ENCODE results near the gene TSPOAP1. TPM values are rescaled to one million over a fixed set of nuclear protein-coding genes. Genes with fewer than 3 reads are reported as not detected.

TSPOAP1 gene
- total and polyA plus RNA-seq, 5 experiments from 2014 or later = 0.43 to 15.4 (median 1.9) TPM

- H3K36me3 Mint-ChIP-seq = peaks cover 0 to 23% (median 0%) of the 10 kb centered on the region in 3 donors
- H3K27ac Mint-ChIP-seq = peak overlapping the region in 1 of 10 donors; percentile 56
- no peaks in the 10 kb centered on the region for H3K27me3 Mint-ChIP-seq
- DNase-seq = no peak
- H3K9me3 Mint-ChIP-seq = no peaks in the 10 kb centered on the region
- H3K4me1 Mint-ChIP-seq = peaks cover 16 to 34% (median 28%) of the 10 kb centered on the region in 4 donors
- no peak overlapping the region for H3K4me3 Mint-ChIP-seq
- POLR2A ChIA-PET = interaction anchor here (12.6 kb wide), 1 partner anchor 31 kb away, joined by 709 read pairs; the partner anchor contains the start of gene TSPOAP1
- no peak for ATAC-seq
Observed at GRCh38 chr17:58358408-58359172, 30.0 kb upstream of the TSPOAP1 start.

- Mint-ChIP-seq H3K4me1 (peaks cover 26 to 41% (median 34%) of the 10 kb centered on the region in 4 donors), H3K27ac (peak overlapping the region in 3 of 10 donors; percentile 38 to 79 (median 58)), H3K9me3 (no peaks in the 10 kb centered on the region), H3K27me3 (no peaks in the 10 kb centered on the region), H3K36me3 (peaks cover 0 to 17% (median 0%) of the 10 kb centered on the region in 3 donors), H3K4me3 (no peak overlapping the region)
- ATAC-seq = no peak
- POLR2A ChIA-PET = interaction anchor here (0.7 to 12.6 kb wide), 2 partner anchors 30 to 1216 kb away, joined by 6 to 709 read pairs; partner anchors contain the start of gene TSPOAP1
- DNase-seq = no peak
Observed at GRCh38 chr17:58357312-58358297, 29.0 kb upstream of the TSPOAP1 start.

- Mint-ChIP-seq H3K27me3 (no peaks in the 10 kb centered on the region), H3K4me1 (peaks cover 32 to 48% (median 42%) of the 10 kb centered on the region in 4 donors), H3K27ac (peak overlapping the region in 3 of 10 donors; percentile 14 to 61 (median 51)), H3K36me3 (peaks cover 0 to 18% (median 0%) of the 10 kb centered on the region in 3 donors), H3K9me3 (no peaks in the 10 kb centered on the region), H3K4me3 (no peak overlapping the region)
- POLR2A ChIA-PET = interaction anchor here (0.7 to 12.6 kb wide), 6 partner anchors 8 to 131 kb away, joined by 3 to 709 read pairs (median 4); partner anchors contain the start of genes HSF5 and TSPOAP1
- no peak for DNase-seq
- ATAC-seq = no peak
Observed at GRCh38 chr17:58356231-58356630, 27.6 kb upstream of the TSPOAP1 start.

GRCh38 chr17:58354541-58355216 is 26.1 kb upstream of the TSPOAP1 start:
- H3K27ac Mint-ChIP-seq = peak overlapping the region; percentile 61 to 100 (median 92)
- DNase-seq = no peak

GRCh38 chr17:58353389-58353825 is 24.8 kb upstream of the TSPOAP1 start:
- Mint-ChIP-seq H3K9me3 (no peaks in the 10 kb centered on the region), H3K4me1 (peaks cover 36 to 64% (median 58%) of the 10 kb centered on the region in 4 donors), H3K27ac (peak overlapping the region; percentile 92 to 100 (median 97)), H3K27me3 (no peaks in the 10 kb centered on the region), H3K4me3 (peak overlapping the region; percentile 91 to 100 (median 100)), H3K36me3 (peaks cover 5 to 39% (median 7%) of the 10 kb centered on the region in 3 donors)
- peak in 1 of 10 donors; percentile 5 for DNase-seq
- POLR2A ChIA-PET = interaction anchor here (1.1 to 12.6 kb wide), 9 partner anchors 7 to 135 kb away, joined by 3 to 709 read pairs (median 17); partner anchors contain the start of genes HSF5, RNF43 and TSPOAP1
- ATAC-seq = no peak

More at GRCh38 chr17:58354541-58355216, 26.1 kb upstream of the TSPOAP1 start:
- ATAC-seq = no peak
- Mint-ChIP-seq H3K4me1 (peaks cover 29 to 53% (median 47%) of the 10 kb centered on the region in 4 donors), H3K9me3 (no peaks in the 10 kb centered on the region), H3K4me3 (no peak overlapping the region), H3K27me3 (no peaks in the 10 kb centered on the region), H3K36me3 (peaks cover under 1 to 26% (median 2%) of the 10 kb centered on the region in 3 donors)
- POLR2A ChIA-PET = interaction anchor here (0.6 to 12.6 kb wide), 5 partner anchors 9 to 525 kb away, joined by 3 to 709 read pairs (median 17); partner anchors contain the start of genes RNF43 and TSPOAP1

GRCh38 chr17:58352596-58353388 is 24.2 kb upstream of the TSPOAP1 start:
- Mint-ChIP-seq H3K27me3 (no peaks in the 10 kb centered on the region), H3K9me3 (no peaks in the 10 kb centered on the region), H3K4me1 (peaks cover 38 to 70% (median 64%) of the 10 kb centered on the region in 4 donors), H3K27ac (peak overlapping the region; percentile 92 to 100 (median 97)), H3K4me3 (peak overlapping the region; percentile 91 to 100 (median 100)), H3K36me3 (peaks cover 5 to 45% (median 7%) of the 10 kb centered on the region in 3 donors)
- DNase-seq = peak in 4 of 10 donors; percentile 24 to 37 (median 28)
- POLR2A ChIA-PET = interaction anchor here (0.7 to 12.6 kb wide), 17 partner anchors 8 to 458 kb away, joined by 3 to 709 read pairs (median 5); partner anchors contain the start of genes HSF5, MTMR4, RNF43 and TSPOAP1
- peak in 1 of 2 donors; percentile 1 for ATAC-seq

- Mint-ChIP-seq H3K4me1 (peaks cover 43 to 78% (median 70%) of the 10 kb centered on the region in 4 donors), H3K27me3 (no peaks in the 10 kb centered on the region), H3K9me3 (no peaks in the 10 kb centered on the region), H3K4me3 (peak within 1 kb of the TSS; percentile 99 to 100 (median 100)), H3K36me3 (peaks cover 5 to 51% (median 7%) of the 10 kb centered on the region in 3 donors), H3K27ac (peak within 1 kb of the TSS; percentile 97 to 100 (median 99))
- DNase-seq (peak; percentile 86 to 94 (median 90)), ATAC-seq (peak; percentile 92)
- POLR2A ChIA-PET = interaction anchor here (0.6 to 12.6 kb wide), 23 partner anchors 8 to 756 kb away, joined by 3 to 709 read pairs (median 5); partner anchors contain the start of genes HSF5, MKS1, MTMR4 and RNF43
Observed at GRCh38 chr17:58351831-58352595, 23.4 kb upstream of the TSPOAP1 start, which contains the start of gene SUPT4H1. SUPT4H1 (minus strand) TSS chr17:58352201; CDS start chr17:58352135, 66 bp downstream.

- H3K36me3 Mint-ChIP-seq = peaks cover 5 to 59% (median 10%) of the 10 kb centered on the region in 3 donors
- H3K27me3 Mint-ChIP-seq = no peaks in the 10 kb centered on the region
- POLR2A ChIA-PET = interaction anchor here (0.7 to 12.6 kb wide), 18 partner anchors 8 to 757 kb away, joined by 3 to 709 read pairs (median 6); partner anchors contain the start of genes HSF5, MTMR4, RNF43 and SRSF1
- no peaks in the 10 kb centered on the region for H3K9me3 Mint-ChIP-seq
- ATAC-seq (no peak), DNase-seq (no peak)
- H3K4me3 Mint-ChIP-seq = peak overlapping the region; percentile 99 to 100 (median 100)
- H3K27ac Mint-ChIP-seq = peak overlapping the region; percentile 97 to 100 (median 99)
- peaks cover 41 to 84% (median 75%) of the 10 kb centered on the region in 4 donors for H3K4me1 Mint-ChIP-seq
Observed at GRCh38 chr17:58351182-58351581, 22.6 kb upstream of the TSPOAP1 start.

- DNase-seq = no peak
- Mint-ChIP-seq H3K27ac (peak overlapping the region in 7 of 10 donors; percentile 19 to 97 (median 78)), H3K4me3 (peak overlapping the region in 1 of 10 donors; percentile 4), H3K36me3 (peaks cover 5 to 69% (median 13%) of the 10 kb centered on the region in 3 donors), H3K27me3 (no peaks in the 10 kb centered on the region), H3K9me3 (no peaks in the 10 kb centered on the region), H3K4me1 (peaks cover 36 to 88% (median 83%) of the 10 kb centered on the region in 4 donors)
- POLR2A ChIA-PET = interaction anchor here (0.6 to 18.6 kb wide), 2 partner anchors 22 to 121 kb away, joined by 3 to 1631 read pairs; partner anchors contain the start of gene TSPOAP1
- ATAC-seq = no peak
Observed at GRCh38 chr17:58348038-58348437, 19.4 kb upstream of the TSPOAP1 start.
